DOHH2 (cell line): ENCODE measurements around the gene MDFIC.

Source experiments
- H3F3A ChIP-seq: fragments of 200-600 bp; sonication (generic), shearing (Covaris generic); 2 replicates; pipeline ENCODE4 v1.6.0; 2016; ENCODE audit warnings: antibody characterized with exemption, mild to moderate bottlenecking; ENCODE audit not compliant: control insufficient read depth, insufficient read depth
- H3K27ac ChIP-seq: fragments of 200-600 bp; sonication (generic); 2 replicates; pipeline ENCODE4 v1.5.1; 2014; ENCODE audit warnings: low read depth, mild to moderate bottlenecking, low read length, moderate library complexity
- H3K27me3 ChIP-seq: fragments of 200-600 bp; sonication (generic); 2 replicates; pipeline ENCODE4 v1.6.1; 2014; ENCODE audit warnings: mild to moderate bottlenecking, low read length, mixed read lengths; ENCODE audit not compliant: control insufficient read depth
- H3K36me3 ChIP-seq: fragments of 200-600 bp; sonication (generic); 2 replicates; pipeline ENCODE4 v1.6.1; 2014; ENCODE audit warnings: mild to moderate bottlenecking, low read length, moderate library complexity, mixed read lengths; ENCODE audit not compliant: control insufficient read depth
- H3K4me1 ChIP-seq: fragments of 200-600 bp; sonication (generic); 2 replicates; pipeline ENCODE4 v1.6.1; 2014; ENCODE audit warnings: mild to moderate bottlenecking, low read length, mixed read lengths; ENCODE audit not compliant: control insufficient read depth
- H3K4me2 ChIP-seq: fragments of 200-600 bp; sonication (generic); 2 replicates; pipeline ENCODE4 v1.6.0; 2014; ENCODE audit warnings: mild to moderate bottlenecking, low read length, moderate library complexity
- H3K4me3 ChIP-seq: fragments of 200-600 bp; sonication (generic); 2 replicates; pipeline ENCODE4 v1.5.1; 2014; ENCODE audit warnings: mild to moderate bottlenecking, low read length, mixed read lengths
- H3K79me2 ChIP-seq: fragments of 200-600 bp; sonication (generic); 2 replicates; pipeline ENCODE4 v1.6.1; 2014; ENCODE audit warnings: mild to moderate bottlenecking, low read length, mixed read lengths; ENCODE audit not compliant: control insufficient read depth
- H3K9me2 ChIP-seq: fragments of 200-600 bp; sonication (generic); replicated peaks from 2 replicates; pipeline ENCODE4 v1.6.1; 2014; ENCODE audit warnings: mild to moderate bottlenecking, low read length, mixed read lengths; ENCODE audit not compliant: control insufficient read depth
- H3K9me3 ChIP-seq: fragments of 200-600 bp; sonication (generic); 2 replicates; pipeline ENCODE4 v1.6.1; 2014; ENCODE audit warnings: antibody characterized with exemption, low read length, mixed read lengths; ENCODE audit not compliant: control insufficient read depth, insufficient read depth
- H4K20me1 ChIP-seq: fragments of 200-600 bp; sonication (generic); 2 replicates; pipeline ENCODE4 v1.6.0; 2014; ENCODE audit warnings: low read depth, mild to moderate bottlenecking, antibody characterized with exemption, low read length, moderate library complexity; ENCODE audit not compliant: control insufficient read depth, insufficient read depth
- CTCF ChIP-seq: fragments of 200-600 bp; sonication (generic); IDR thresholded peaks from one replicate; pipeline ENCODE4 v1.5.1; 2014; ENCODE audit warnings: antibody characterized with exemption, mild to moderate bottlenecking, low read depth, low read length; ENCODE audit not compliant: poor library complexity, severe bottlenecking
- EZH2phosphoT487 ChIP-seq: fragments of 200-600 bp; sonication (generic); IDR thresholded peaks from 2 replicates; pipeline ENCODE4 v1.6.1; 2017; ENCODE audit warnings: borderline replicate concordance, mild to moderate bottlenecking, antibody characterized with exemption, low read length, moderate library complexity, mixed read lengths

MDFIC gene

GRCh38 chr7:115068220-115068619 lies 146.3 kb downstream of the MDFIC start:
- Histone ChIP-seq H3K36me3 (no peaks in the 10 kb centered on the region), H3K4me1 (no peaks in the 10 kb centered on the region), H3K4me2 (no peak overlapping the region), H3K27ac (no peak overlapping the region), H3K9me2 (no peaks in the 10 kb centered on the region), H3K9me3 (no peaks in the 10 kb centered on the region), H3K27me3 (no peaks in the 10 kb centered on the region), H4K20me1 (no peaks in the 10 kb centered on the region), H3K4me3 (no peak overlapping the region), H3F3A (no peaks in the 10 kb centered on the region), H3K79me2 (no peaks in the 10 kb centered on the region)
- TF ChIP-seq CTCF (no peak), EZH2phosphoT487 (no peak)
